K562 (cell line): Measurements from ENCODE around the gene COASY. TPM values are rescaled to one million over a fixed set of nuclear protein-coding genes. Genes with fewer than 3 reads are reported as not detected.
A peak's percentile ranks its signal among the peaks of the same experiment; 100 is the strongest.

Experiments
- ATAC-seq: fragments of 200-7000 bp; cut with Tn5 transposase; 3 replicates; pipeline ENCODE4 v1.9.1; 2020; ENCODE audit warnings: moderate library complexity
- BruUV-seq: library from RNA; stranded (reverse); fragments of 400-500 nt; replicated peaks from 2 replicates; lab custom pipeline; 2021; lab: Mats Ljungman, UMichigan
- CTCF ChIA-PET: fragments of 300-600 bp; formaldehyde crosslinking; extraction: SDS; loops from one replicate; lab custom pipeline; 2021; ENCODE audit warnings: low intra/inter-chr PET ratio; lab: Yijun Ruan, JAX
- POLR2A ChIA-PET: fragments of 300-600, 350-650 bp; sonication (Branson Sonifier 250); formaldehyde crosslinking; extraction: SDS; loops from one replicate; lab custom pipeline; 2021; ENCODE audit warnings: antibody characterized with exemption, inconsistent platforms; lab: Yijun Ruan, JAX
- DNase-seq, 4 experiments: peaks; one replicate each; pipeline versions ENCODE4 v3.0.0 to v3.0.0-alpha.2; 2011 to 2018; ENCODE audit warnings: low spot score in 3 of 4, mixed read lengths in 3 of 4; ENCODE audit errors: extremely low read depth in 1 of 4
- FAIRE-seq: peaks from 2 replicates; lab custom pipeline; 2011; peaks lifted over from hg19 to GRCh38; lab: Jason Lieb, UNC
- H2AFZ ChIP-seq: 2 replicates; pipeline ENCODE4 v1.6.0; 2011; ENCODE audit warnings: low read depth, low read length, control low read depth, inconsistent platforms
- H3K27ac ChIP-seq: fragments of 200-600 bp; 3 replicates; pipeline ENCODE4 v1.8.0; 2011; ENCODE audit warnings: low read depth, mild to moderate bottlenecking, control low read depth, inconsistent platforms, low read length, moderate library complexity, mixed read lengths; ENCODE audit errors: extremely low read depth
- H3K27me3 ChIP-seq, 2 experiments: fragments of 300-600 bp in 1 of 2; 2 replicates in 1 of 2; 3 replicates in 1 of 2; pipeline versions ENCODE4 v1.6.0 to v1.8.0; 2011; ENCODE audit warnings: inconsistent platforms in 2 of 2, low read length in 2 of 2, mild to moderate bottlenecking in 1 of 2, mixed read lengths in 1 of 2, moderate library complexity in 1 of 2; ENCODE audit not compliant: control insufficient read depth in 2 of 2, insufficient read depth in 2 of 2
- H3K36me3 ChIP-seq: fragments of 300-600 bp; 3 replicates; pipeline ENCODE4 v1.8.0; 2011; ENCODE audit warnings: mild to moderate bottlenecking, low read length, inconsistent platforms; ENCODE audit not compliant: control insufficient read depth, insufficient read depth
- H3K4me1 ChIP-seq, 2 experiments: fragments of 200-600 bp in 1 of 2; replicated peaks in 1 of 2; 2 replicates in 1 of 2; 3 replicates in 1 of 2; pipeline versions ENCODE4 v1.5.1 to v1.8.0; 2011; ENCODE audit warnings: inconsistent platforms in 2 of 2, low read length in 2 of 2, mild to moderate bottlenecking in 1 of 2, mixed read lengths in 1 of 2, moderate library complexity in 1 of 2; ENCODE audit not compliant: control insufficient read depth in 2 of 2, insufficient read depth in 2 of 2
- H3K4me2 ChIP-seq: 2 replicates; pipeline ENCODE4 v1.6.1; 2011; ENCODE audit warnings: low read length, control low read depth, inconsistent platforms, mixed read lengths; ENCODE audit not compliant: insufficient read depth
- H3K4me3 ChIP-seq: fragments of 200-600 bp; sonication (generic), shearing (Covaris generic); 2 replicates; pipeline ENCODE4 v1.5.1; 2016; ENCODE audit warnings: control low read depth, inconsistent platforms
- H3K79me2 ChIP-seq: fragments of 200-600 bp; 3 replicates; pipeline ENCODE4 v1.8.0; 2011; ENCODE audit warnings: low read length, inconsistent platforms; ENCODE audit not compliant: control insufficient read depth, insufficient read depth
- H3K9ac ChIP-seq, 2 experiments: 2 replicates each; pipeline versions ENCODE4 v1.6.0 to v1.6.1; 2011; ENCODE audit warnings: low read depth in 2 of 2, low read length in 2 of 2, control low read depth in 1 of 2, inconsistent platforms in 1 of 2, mild to moderate bottlenecking in 1 of 2, mixed read lengths in 1 of 2; ENCODE audit not compliant: insufficient read depth in 1 of 2
- H3K9me1 ChIP-seq: one replicate; pipeline ENCODE4 v1.6.0; 2011; ENCODE audit warnings: inconsistent platforms, mild to moderate bottlenecking, low read length, moderate library complexity; ENCODE audit not compliant: control insufficient read depth, insufficient read depth
- H3K9me3 ChIP-seq: replicated peaks from 2 replicates; pipeline ENCODE4 v1.5.1; 2011; ENCODE audit warnings: low read depth, low read length, inconsistent platforms; ENCODE audit not compliant: control insufficient read depth, insufficient read depth
- H4K20me1 ChIP-seq: replicated peaks from 2 replicates; pipeline ENCODE4 v1.6.1; 2011; ENCODE audit warnings: low read length, inconsistent platforms, mixed read lengths; ENCODE audit not compliant: control insufficient read depth, insufficient read depth
- CEBPG ChIP-seq, 3 experiments: fragments of 200-800 bp in 1 of 3; sonication (Bioruptor generic) in 1 of 3; sonication (generic) in 1 of 3; formaldehyde crosslinking in 1 of 3; IDR thresholded peaks in 2 of 3; conservative IDR thresholded peaks in 1 of 3; 2 replicates each; pipeline versions ENCODE4 v1.6.1 to v1.8.0; 2016 to 2022; ENCODE audit warnings: missing compliant biosample characterization in 2 of 3, missing genetic modification characterization in 2 of 3, mild to moderate bottlenecking in 1 of 3, missing genetic modification reagents in 1 of 3
- HNRNPK ChIP-seq: fragments of 200-400 bp; formaldehyde crosslinking; IDR thresholded peaks from one replicate; pipeline ENCODE4 v1.6.1; 2018; ENCODE audit warnings: mild to moderate bottlenecking, low read depth, low read length; ENCODE audit not compliant: poor library complexity, severe bottlenecking
- MAZ ChIP-seq, 2 experiments: fragments of 450-650 bp in 1 of 2; sonication (generic) in 1 of 2; formaldehyde crosslinking; IDR thresholded peaks in 1 of 2; conservative IDR thresholded peaks in 1 of 2; 2 replicates each; pipeline versions ENCODE4 v1.4.0 to v1.5.0; 2020; ENCODE audit warnings: mild to moderate bottlenecking in 1 of 2, missing genetic modification reagents in 1 of 2
- MIER1 ChIP-seq: fragments of 450-650 bp; IDR thresholded peaks from 2 replicates; pipeline ENCODE4 v1.6.1; 2016; ENCODE audit warnings: antibody characterized with exemption, mild to moderate bottlenecking, low read depth
- SOX6 ChIP-seq: fragments of 450-650 bp; IDR thresholded peaks from 2 replicates; pipeline ENCODE4 v1.6.1; 2014; ENCODE audit warnings: mild to moderate bottlenecking
- ZNF143 ChIP-seq: sonication (generic); formaldehyde crosslinking; IDR thresholded peaks from 2 replicates; pipeline ENCODE4 v1.9.0; 2022; ENCODE audit warnings: mild to moderate bottlenecking, missing genetic modification reagents
- ZNF583 ChIP-seq: fragments of 250-450 bp; sonication (Bioruptor Pico); IDR thresholded peaks from 2 replicates; pipeline ENCODE4 v1.4.0; 2020
- WGBS: fragments of 100-300 bp; shearing (Covaris generic); methylation state at CpG from one replicate; pipeline ENCODE4 v1.1.6; 2016; ENCODE audit warnings: low coverage, mixed read lengths; ENCODE audit not compliant: insufficient coverage; ENCODE audit errors: missing lambda C conversion rate; 5-methylcytosine and 5-hydroxymethylcytosine counted together
- in situ Hi-C: fragments of 300-500 bp; cut with MboI; formaldehyde crosslinking; loops from 4 replicates; pipeline ENCODE4 v1.15.0; 2018; ENCODE audit warnings: inconsistent platforms, mixed read lengths
- intact Hi-C: fragments of 100-400 bp; cut with micrococcal nuclease; formaldehyde crosslinking; loops from 2 replicates; pipeline ENCODE4 v1.14.2; 2022
- polyA plus RNA-seq, 8 experiments: library from polyadenylated mRNA; depleted of rRNA in 4 of 8; stranded (reverse) in 5 of 8; unstranded in 3 of 8; fragments of >200 nt; fragmentation: Nextera tagmentation in 2 of 8; fragmentation: Illumina TruSeq in 1 of 8; extraction: Ambion mirVana in 2 of 8; extraction: Trizol in 1 of 8; gene quantifications; 2 replicates each; pipeline versions ENCODE4 v1.2.1 to v1.2.3, GENCODE V29; 2011 to 2014; ENCODE audit warnings: inconsistent platforms in 1 of 8, missing spikeins in 1 of 8
- total RNA-seq, 7 experiments: library from RNA; depleted of rRNA in 6 of 7; stranded (reverse); fragments of >200 nt in 6 of 7; fragmentation: Illumina TruSeq in 2 of 7; extraction: Trizol in 2 of 7; gene quantifications; 2 replicates each; pipeline versions ENCODE4 v1.2.1 to v1.2.3, GENCODE V29; 2011 to 2021; ENCODE audit warnings: low replicate concordance in 1 of 7
- TF ChIP-seq, protein P1 (sequence below): fragments of 250-450 bp; sonication (Bioruptor Pico); IDR thresholded peaks from 2 replicates; pipeline ENCODE4 v1.8.0; 2021; ENCODE audit warnings: moderate library complexity, mild to moderate bottlenecking, inconsistent platforms

COASY gene
- total and polyA plus RNA-seq, 9 of the 15 experiments (the other 6 are each of a cell fraction or from before 2014, with no cell fraction given): 25.4 to 175 (median 62.3) TPM

DNA sequence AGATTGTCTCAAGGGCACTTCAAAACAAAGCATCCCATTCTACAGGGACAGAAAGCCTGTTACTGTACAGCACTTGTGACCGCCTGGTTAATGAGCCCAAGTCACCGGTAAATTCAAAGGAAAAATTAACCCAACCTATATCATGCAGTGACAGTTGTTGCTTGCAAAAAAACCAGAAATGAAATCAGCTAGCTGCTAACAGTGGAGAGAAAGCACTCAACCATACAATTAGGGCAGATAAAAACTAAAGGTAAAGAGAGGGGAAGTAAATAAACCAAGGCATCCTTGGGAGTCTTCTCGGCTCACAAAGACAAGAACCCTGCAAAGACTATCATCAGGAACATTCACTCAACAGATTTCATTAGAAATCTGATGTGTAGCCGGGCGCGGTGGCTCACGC lies 41.4 kb downstream of the COASY start:
- WGBS: 82% methylated on average over 7 of the region's 7 CpGs
- intact Hi-C loops: no loop called here
- Histone ChIP-seq H3K36me3 (peaks cover 2% of the 10 kb centered on the region), H3K9me3 (no peaks in the 10 kb centered on the region), H2AFZ (no peak overlapping the region), H3K27ac (no peak overlapping the region), H4K20me1 (peaks cover 3% of the 10 kb centered on the region; the same call in 1 of the 2 replicates), H3K4me1 (peaks cover 7 to 13% of the 10 kb centered on the region in 2 experiments; a peak in 3 of 5 replicates), H3K9ac (no peak overlapping the region), H3K27me3 (no peaks in the 10 kb centered on the region), H3K9me1 (no peaks in the 10 kb centered on the region), H3K79me2 (peaks cover 83% of the 10 kb centered on the region), H3K4me2 (no peak overlapping the region), H3K4me3 (no peak overlapping the region)
- in situ Hi-C loops: no loop called here
- FAIRE-seq (peak; percentile 62), ATAC-seq (no peak), DNase-seq (no peak)
- ChIA-PET CTCF (interaction anchor here (0.5 kb wide), 1 partner anchor 10 kb away, joined by 3 read pairs; no protein-coding TSS in a partner anchor), POLR2A (no interaction called here)
- no TSS peak for BruUV-seq
- TF ChIP-seq SOX6: no peak
- TF ChIP-seq, protein P1, sequence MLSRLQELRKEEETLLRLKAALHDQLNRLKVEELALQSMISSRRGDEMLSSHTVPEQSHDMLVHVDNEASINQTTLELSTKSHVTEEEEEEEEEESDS (CRISPR knock-in tag): no peak
- no peak for TF ChIP-seq HNRNPK
- TF ChIP-seq ZNF143 (CRISPR knock-in tag): no peak
- no peak for TF ChIP-seq MIER1
- no peak for TF ChIP-seq ZNF583 (CRISPR knock-in tag)
- no peak for TF ChIP-seq MAZ (CRISPR knock-in tag; conservative IDR thresholded peaks at IDR 0.05 in 1 of 2, IDR thresholded peaks at IDR 0.05 in 1 of 2)
- TF ChIP-seq CEBPG (CRISPR knock-in tag; IDR thresholded peaks at IDR 0.05): no peak
- no peak for TF ChIP-seq CEBPG (tag; conservative IDR thresholded peaks at IDR 0.05 in 1 of 2, IDR thresholded peaks at IDR 0.05 in 1 of 2)
